Measurements from ENCODE around the gene KRT15.
"Not testable (repeated sequence)": the region's sequence is repeated elsewhere in the genome, so short reads cannot be mapped to it uniquely, and the experiment has no call there.

The KRT15 gene

DNA sequence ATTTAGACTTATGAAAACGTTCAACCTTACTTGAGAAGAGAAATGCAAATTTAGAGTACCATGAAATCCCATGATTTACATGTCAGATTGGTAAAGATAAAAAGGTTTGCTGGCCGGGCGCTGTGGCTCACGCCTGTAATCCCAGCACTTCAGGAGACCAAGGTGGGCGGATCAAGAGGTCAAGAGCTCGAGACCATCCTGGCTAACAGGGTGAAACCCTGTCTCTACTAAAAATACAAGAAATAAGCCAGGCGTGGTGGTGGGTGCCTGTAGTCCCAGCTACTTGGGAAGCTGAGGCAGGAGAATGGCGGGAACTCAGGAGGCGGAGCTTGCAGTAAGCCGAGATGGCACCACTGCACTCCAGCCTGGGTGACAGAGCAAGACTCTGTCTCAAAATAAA is 24.1 kb upstream of the KRT15 start:
- not testable (repeated sequence) for DNase-seq

DNA sequence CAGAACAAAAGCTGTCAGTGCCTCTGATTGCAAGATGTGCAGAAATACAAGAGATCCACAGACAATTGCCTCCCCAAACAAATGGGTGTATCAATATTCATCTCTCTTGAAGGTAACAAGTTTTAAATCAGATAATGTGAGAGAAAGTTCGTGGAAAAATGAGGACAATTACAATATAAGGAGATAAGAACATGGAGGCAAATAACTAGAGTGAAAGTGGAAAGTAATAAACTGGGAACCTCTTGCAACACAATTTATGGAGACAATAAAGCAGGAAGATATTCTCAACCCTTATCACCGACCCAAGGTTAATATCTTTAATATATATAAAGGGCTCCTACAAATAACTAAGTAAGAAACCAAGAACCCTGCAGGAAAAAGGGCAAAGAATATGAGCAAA is 23.7 kb upstream of the KRT15 start:
- no peak for DNase-seq

DNA sequence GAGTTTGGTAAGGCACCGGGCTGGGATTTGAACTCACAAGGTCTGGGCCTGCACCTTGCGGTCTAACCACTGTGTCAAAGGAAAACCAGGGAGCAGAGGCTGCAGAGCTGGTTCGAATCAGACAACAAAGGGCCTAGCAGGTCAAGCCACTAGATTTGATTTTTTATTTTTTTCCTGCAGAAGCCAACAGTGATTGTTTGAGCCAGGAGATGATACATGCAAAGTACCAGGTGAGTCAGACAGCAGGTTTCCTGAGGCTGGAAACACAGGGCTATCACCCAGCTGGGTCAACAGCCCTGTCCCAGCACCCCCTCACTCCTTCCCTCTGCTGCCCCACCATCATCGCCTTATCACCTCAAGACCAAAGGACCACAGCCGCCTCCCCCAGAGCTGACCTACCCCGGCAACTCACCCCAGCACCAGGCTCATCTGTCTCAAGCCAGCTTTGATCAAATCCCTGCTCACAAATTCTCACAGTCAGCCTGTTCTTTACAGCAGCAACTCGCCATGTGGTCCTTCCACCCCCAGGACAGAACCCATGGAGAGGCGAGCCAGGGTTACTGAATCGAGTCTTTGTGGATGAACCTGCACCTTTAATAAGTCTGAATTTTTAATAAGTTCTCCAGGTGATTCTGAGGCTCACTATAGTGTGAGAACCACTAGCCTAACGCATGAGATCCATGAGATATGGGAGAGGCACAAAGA is 22.4 kb upstream of the KRT15 start:
- no peak for DNase-seq

DNA sequence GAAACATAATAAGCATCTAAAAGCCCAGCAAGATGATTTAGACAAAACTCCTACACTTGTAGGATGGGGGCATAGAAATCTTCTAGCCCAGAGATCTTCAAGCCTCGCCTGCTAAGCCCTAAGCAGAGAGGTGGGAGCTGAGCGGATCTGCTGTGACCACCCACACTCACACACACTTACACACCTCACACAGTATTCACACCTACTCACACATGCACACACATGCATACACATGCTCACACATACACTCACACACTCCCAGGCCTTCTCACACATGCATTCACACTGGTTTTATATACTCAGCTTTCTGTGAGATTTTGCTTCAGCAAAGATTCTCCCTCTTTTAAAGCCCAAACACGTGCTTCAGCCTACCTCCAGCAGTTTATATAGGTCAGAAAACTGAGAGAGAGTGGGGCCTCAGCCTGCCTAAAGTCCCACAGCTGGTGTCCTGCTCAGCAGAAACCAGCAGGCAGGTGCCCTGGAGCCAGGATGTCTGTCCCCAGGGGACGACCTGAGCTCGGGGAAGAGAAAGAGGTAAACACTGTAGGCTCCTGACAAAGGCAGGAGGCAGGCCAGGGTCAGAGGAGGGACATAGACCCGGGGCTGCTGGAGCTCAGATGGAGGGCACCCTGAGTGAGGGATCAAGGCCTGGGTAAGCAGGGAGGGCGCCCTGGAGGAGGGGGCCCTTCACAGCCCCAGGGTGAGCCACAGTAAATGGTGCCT is 21.4 kb upstream of the KRT15 start:
- no peak for DNase-seq

DNA sequence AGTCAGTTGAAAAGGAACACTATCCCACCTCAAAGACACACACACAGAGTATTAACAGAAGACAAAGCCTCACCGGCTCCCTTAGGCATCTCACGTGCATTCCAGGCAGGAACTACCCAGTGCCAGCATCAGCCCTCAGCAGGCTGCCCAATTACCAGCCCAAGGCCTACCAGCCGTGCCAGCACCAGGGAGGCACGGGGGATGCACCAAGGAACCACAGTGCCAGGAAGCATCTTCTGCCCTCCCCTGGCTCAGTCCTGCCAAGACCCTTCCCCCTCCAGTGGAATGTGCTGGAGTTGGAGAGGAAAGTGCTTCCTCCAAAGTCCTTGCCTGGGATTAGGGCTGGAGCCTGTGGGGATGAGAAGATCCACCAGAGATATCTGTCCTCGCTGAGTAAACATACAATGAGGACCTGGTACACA is 20.4 kb upstream of the KRT15 start:
- no peak for DNase-seq

DNA sequence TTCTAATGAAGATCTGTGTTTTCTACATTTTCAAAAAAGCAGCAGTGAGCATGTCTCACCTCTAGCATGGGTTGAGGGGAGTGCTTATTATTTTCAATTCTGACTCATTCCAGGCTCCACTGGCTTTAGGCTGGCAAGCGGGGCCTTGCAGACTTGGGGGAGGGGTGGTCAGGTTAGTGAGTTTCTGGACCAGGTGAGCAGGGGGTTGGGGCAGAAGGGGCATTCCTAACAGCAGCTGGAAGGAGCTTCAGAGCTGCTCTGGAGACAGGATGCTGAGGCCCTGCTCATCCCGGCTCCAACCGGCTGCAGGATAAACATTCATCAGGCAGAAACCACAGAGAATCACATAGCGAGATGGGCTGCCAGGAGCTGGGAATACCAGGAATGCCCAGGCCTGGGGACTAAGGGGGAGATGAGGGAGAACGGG is 19.9 kb upstream of the KRT15 start:
- no peak for DNase-seq

DNA sequence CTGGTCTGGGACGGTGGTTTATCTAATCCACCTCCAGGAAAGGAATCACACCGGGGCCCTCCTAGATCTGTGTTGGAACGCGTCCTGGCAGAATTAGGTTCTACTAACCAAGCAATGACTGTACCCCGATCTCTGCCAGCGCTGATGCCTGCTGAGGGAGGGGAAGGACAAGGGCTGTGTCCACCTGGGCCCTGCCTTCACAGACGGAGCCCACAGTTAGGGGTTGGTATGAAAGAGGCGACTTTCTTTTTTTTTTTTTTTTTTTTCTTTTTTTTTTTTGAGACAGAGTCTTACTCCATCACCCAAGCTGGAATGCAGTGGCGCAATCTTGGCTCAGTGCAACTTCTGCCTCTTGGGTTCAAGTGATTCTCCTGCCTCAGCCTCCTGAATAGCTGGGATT is 19.3 kb upstream of the KRT15 start:
- no peak for DNase-seq

DNA sequence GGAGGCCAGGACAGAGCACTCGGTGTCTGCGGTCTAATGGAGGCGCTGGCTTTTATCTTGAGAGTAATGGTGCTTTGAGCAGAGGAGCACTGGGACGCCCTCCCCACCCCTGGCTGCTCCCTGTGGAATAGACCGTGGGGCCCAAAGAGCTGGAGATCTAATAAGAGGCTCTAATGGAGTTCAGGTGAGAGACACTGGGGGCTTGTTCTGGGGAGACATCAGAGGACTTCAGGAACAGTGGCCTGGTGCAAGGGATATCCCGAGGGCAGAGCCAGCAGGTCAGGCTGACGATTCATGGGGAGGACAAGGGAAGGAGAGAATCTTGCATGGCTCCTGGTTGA is 18.9 kb upstream of the KRT15 start:
- no peak for DNase-seq

DNA sequence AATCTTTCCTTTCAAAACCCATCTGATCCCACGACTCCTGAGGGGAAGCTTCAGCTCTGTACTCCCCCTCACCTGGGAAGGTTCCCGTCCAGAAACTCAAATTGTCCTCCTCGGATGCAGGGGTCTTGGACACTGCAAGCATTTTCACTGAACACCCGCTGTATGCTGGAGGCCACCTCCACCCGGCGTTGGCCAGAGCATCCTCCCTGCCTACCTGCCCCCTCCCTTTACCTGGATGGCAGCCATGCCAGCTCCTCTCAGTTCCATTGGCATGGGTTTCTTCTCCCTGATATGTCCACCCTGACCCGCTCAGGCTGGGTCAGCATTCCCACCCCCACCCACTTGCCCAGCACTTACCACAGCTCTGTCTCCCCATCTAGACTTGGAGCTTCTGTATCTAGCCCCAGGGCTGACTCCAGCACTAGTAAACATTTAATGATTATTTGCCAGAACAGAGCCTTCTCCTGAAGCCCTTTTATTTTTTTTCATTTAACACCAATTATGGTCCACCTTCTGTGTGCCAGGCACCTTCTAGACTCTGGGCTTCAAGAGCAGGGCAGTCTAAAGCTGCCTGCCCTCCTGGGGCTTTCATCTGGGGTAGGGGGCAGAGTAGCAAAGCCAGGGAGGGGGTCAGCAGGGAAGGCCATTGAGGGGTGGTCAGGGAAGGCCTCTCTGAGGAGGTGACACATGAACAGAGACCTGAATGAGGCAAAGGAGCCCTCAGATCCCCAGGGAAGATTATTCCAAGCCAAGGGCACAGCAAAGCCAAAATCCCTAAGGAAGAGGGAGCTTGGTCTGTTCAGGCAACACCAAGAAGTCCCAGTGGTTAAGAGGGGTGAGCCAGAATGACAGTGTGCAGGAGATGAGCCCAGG is 18.3 kb upstream of the KRT15 start:
- DNase-seq = no peak

DNA sequence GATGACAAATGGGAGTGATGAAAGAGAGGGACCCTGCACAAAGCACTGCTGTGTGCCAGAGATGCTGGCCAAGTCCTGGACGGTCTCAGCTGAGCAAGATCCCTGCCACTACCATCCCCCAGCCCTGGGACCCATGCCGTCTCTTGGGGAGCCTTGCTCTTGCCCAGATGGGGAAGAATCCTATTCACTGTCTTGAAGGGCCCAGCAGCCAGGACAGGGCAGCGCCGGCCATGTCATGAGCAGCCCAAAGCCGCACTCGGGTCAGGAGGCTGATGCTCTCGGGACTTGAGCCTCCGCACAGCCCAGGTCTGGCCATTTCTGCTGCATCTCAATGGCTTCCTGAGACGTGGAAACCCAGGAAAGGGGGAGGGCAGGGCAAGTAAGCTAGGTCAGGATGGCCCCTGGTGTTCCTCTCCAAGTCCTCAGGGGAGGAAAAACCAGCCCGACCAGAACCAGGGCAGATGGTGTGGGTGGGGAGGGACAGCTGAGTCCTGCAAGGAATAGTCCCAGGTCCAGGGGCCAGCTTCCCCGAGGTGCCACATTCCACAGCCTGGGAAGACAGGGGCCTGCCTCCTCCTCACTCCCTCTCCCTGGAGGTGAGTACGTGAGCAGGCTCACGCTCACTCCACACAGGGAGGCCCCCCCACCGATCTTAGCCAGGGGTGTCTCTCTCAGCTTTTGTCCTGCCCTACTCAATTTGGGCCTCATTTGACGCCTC is 17.2 kb upstream of the KRT15 start:
- DNase-seq = no peak

DNA sequence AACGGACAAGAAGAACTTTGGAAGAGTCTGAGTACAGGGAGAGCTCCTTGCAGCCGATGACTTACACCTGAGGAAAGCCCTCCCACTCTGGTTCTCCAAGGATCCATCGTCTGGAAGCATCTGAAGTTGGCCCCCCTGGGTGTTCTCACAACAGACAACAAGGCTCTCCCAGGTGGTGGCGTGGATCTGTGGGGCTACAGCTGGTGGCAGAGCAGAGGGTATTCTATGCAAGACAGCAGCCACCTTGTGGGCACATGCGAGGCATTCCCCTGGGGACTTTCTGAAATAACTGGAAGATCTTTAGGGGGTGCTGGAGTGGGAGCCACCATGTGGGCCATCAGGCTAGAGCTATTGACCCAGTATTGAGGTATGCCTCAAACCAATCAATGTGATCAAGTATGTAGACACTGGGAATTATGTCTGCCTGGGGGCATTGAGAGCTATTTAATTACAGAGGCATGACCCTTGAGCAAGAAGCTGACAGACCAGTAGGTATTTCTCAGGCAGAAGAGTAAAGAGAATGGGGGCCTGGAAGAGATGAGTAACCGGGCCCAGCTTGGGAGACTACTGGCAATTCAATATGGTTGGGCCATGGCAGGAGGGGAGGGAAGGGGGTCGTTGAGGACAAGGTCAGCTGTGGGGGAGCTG is 16.3 kb upstream of the KRT15 start:
- DNase-seq = no peak

DNA sequence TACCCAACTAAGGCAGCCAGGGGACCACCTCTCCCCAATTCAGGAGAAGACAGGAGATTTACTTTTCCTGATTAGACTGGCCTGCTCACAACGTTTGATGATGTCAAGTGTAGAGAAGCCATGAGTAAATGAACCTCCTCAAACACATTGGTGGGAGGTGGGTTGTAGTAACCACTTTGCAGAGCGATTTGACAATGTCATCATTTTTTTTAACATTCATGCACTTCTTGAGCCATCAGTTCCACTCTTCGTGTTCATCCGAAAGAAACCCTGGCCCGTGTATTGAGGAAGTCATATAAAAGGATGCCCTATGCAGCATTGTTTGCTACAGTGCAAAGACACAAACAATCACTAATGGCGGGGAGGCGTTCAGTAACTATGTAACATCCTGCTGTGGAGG is 14.9 kb upstream of the KRT15 start:
- no peak for DNase-seq

DNA sequence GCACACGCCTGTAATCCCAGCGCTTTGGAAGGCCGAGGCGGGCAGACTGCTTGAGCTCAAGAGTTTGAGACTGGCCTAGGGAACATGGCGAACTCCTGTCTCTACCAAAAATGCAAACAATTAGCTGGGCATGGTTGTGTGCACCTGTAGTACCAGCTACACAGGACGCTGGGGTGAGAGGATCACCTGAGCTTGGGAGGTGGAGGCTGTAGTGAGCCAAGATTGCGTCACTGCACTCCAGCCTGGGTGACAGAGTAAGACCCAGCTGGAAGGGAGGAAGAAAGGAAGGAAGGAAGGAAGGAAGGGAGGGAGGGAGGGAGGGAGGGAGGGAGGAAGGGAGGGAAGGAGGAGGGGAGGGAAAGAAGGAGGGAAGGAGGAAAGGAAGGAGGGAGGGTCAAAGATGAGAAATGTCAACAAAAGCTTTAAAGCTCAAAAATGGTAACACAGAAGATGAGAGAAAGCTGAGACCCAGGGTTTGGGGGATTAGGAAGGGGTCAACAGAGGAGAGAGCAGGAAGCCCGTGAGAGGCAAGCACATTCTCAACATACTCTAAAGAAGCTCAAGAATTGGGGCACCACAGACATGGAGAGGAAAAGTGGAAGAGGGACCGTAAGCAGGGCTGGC is 14.4 kb upstream of the KRT15 start:
- no peak for DNase-seq

DNA sequence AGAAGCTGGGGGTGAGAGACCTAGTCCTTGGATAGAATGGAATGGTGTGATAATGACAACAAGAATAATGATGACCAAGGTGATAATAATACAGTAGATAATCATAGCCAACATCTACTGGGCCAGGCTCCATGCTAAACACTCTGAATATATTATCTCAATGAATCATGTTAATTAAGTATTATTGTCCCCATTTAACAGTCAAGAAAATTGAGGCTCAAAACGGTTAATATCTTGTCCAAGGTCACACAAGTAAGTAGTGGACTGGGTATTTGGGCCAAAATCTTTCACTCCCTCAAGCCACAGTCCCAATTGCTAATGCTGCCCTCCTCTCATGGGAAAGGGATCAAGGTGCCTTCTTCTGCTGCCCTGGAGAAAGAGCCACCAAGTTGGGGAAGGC is 13.3 kb upstream of the KRT15 start:
- no peak for DNase-seq

DNA sequence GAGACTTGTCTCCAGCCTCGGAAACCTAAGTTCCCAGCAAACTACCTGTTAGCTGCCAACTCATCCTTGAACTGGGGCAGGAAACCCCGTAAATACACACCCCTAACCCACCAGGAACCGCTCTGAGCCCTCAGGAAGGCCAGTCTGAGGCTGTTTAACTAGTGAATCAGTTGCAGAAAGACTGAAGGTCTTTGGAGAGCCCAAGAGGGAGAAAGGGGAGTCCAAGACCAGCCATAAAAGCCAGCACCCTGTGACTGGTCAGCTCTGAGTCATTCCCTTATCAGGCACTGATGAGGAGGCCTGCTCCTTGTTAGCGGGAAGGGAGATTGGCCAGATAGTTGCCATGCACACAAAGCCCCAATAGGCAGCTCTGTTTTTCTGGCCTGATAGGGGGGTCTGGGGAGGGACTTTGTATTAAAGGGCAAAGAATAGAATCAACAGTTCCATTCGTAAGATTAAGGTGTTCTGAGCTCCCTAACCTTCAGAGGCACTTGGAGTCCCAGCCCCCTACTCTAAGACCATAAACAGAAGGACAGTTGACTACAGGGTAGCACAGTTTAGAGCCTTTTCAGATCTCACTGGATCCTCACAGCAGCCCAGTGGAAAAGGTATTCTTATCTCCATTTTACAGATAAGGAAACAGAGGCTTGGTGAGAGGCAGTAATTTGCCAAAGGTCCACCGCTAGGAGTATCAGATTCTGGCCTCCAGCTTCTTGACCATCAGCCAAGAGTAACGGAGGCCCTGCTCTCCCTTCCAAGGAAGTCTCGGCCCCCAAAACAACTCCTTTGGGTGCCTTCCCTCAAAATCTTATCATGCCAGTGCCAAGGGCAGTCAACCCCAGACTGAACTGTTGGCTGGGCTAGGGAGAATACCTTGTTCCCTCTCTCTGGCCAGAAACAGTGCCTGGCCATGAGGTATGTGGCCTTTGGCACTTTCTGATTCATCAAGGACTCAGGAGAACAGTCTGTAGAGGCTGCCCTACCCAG is 11.7 kb upstream of the KRT15 start:
- no peak for DNase-seq

DNA sequence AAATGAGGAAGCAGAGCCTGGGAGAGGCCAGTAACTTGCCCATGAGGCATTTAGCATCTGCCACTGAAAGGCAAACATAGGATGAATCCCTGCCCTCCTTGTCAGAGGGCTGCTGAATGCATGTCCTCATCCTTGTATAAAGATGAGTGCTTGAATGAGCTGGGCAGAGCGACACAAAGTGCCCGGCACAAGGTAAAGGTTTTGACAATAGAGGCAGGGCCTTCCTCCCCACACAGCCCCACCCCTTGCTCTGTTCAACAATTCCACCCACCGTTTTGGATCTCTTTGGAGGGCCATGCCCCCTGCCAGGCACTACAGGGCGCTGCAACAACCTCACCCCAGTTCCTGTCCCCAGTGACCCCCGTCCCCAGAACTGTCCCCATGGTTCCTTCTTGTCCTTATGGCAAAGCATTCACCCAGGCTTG is 10.8 kb upstream of the KRT15 start:
- DNase-seq = no peak

DNA sequence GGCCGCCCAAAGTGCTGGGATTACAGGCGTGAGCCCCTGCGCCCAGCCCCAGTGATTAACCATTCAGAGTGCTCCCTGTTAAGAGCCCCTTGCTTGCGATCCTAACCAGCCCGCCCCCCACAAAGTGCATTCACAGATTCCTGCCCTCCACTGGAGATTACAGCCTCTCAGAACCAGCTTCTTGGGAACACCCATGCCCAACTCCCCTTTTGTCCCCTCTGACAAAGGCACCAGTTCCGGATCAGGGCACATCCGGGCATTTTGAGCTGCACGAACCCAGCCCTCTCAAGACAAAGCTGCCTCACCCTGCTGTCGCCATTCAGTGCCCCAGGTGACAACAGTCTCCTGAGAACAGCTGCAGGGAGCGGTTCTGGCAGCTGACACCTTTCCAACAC is 10.3 kb upstream of the KRT15 start:
- no peak for DNase-seq

DNA sequence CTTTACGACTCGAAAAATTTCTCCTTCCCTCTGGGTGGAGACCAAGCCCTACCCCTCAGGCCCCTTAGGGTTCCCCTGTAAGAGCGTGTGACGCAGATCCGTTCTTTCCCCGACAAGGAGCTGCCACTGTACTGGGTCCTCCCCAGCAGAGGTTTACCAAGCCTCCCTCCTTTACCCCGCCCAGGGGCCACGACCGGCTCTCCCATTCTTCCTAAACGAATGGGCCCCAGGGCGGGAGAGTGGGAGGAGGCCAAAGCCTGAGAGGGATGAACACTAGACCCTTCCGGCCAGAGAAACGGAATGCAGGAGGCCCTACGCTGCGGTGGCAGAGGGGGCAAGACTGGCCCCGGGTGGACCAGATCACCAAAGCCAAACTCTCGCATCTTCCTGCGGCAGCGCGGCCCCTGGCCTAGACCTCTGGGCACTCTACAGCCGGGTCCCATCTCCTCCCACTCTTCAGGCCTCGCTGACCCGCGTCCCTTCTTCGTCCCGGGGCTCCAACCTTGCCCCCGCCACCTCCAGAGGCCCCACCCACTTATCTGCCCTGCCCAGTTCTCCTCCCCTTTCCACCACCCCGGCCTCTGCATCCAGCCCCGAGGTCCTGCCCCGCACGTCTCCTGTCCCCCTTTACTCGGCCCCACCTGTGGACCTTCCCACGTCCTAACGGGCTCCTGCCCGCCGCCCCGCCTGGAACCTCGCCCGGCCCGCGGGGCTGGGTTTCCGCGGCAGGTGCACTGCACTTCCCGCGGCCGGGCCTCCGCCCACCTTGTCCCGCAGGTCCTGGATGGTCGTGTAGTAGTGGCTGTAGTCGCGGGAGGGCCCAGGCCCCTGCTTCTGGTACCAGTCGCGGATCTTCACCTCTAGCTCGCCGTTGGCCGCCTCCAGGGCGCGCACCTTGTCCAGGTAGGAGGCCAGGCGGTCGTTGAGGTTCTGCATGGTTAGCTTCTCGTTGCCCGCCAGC is 8.7 kb upstream of the KRT15 start:
- no peak for DNase-seq

DNA sequence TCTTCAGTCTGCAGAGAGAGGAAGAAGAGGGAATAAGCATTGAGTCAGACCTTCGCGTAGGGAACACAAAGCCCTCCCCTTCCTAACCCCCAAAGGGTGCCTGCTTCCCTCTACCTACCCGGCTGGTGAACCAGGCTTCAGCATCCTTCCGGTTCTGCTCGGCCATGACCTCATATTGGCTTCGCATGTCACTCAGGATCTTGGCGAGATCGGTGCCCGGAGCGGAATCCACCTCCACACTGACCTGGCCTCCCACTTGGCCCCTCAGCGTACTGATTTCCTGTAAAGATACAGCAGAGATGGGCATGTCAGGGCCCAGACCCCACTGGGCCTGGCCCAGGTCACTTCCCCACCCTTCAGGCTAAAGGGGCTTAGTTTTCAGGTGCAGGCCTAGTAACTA is 5.6 kb upstream of the KRT15 start:
- no peak for DNase-seq

DNA sequence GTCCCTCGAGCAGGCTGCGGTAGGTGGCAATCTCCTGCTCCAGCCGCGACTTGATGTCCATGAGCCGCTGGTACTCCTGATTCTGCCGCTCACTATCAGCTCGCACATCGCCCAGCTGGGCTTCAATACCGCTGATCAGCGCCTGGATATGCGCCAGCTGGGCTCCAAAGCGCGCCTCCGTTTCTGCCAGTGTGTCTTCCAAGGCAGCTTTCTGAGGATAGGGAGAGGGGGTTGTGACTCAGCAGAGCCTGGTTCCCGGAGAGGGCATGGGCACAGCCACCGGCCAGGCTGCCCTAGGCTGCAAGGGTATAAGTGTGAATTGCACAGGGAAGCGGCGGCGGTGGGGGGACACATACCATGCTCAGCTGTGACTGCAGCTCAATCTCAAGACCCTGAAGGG is 5.1 kb upstream of the KRT15 start:
- no peak for DNase-seq
